K562 (cell line): ENCODE results near the gene RUNX1. TPM values are rescaled to one million over a fixed set of nuclear protein-coding genes. Genes with fewer than 3 reads are reported as not detected.

Experiments
- ARID1B ChIP-seq: fragments of 450-650 bp; IDR thresholded peaks from 2 replicates; pipeline ENCODE4 v1.6.1; 2016; ENCODE audit warnings: antibody characterized with exemption, mild to moderate bottlenecking, inconsistent platforms
- ASH1L ChIP-seq: fragments of 450-650 bp; IDR thresholded peaks from 2 replicates; pipeline ENCODE4 v1.6.1; 2018; ENCODE audit warnings: borderline replicate concordance, mild to moderate bottlenecking, low read depth; ENCODE audit not compliant: partially characterized antibody
- C11orf30 ChIP-seq: fragments of 450-650 bp; IDR thresholded peaks from 2 replicates; pipeline ENCODE4 v1.6.1; 2016; ENCODE audit warnings: low read depth, mild to moderate bottlenecking
- CHD4 ChIP-seq: fragments of 200-600 bp; sonication (generic); IDR thresholded peaks from 3 replicates; pipeline ENCODE4 v1.6.1; 2012; ENCODE audit warnings: low read depth, mild to moderate bottlenecking, mixed read lengths, low read length, inconsistent platforms; ENCODE audit not compliant: insufficient read depth, insufficient replicate concordance, poor library complexity, severe bottlenecking
- DACH1 ChIP-seq: fragments of 450-650 bp; IDR thresholded peaks from 2 replicates; pipeline ENCODE4 v1.6.1; 2018; ENCODE audit not compliant: partially characterized antibody
- L3MBTL2 ChIP-seq: fragments of 450-650 bp; IDR thresholded peaks from 2 replicates; pipeline ENCODE4 v1.6.1; 2016; ENCODE audit warnings: mild to moderate bottlenecking, moderate library complexity
- MAFG ChIP-seq: fragments of 450-650 bp; conservative IDR thresholded peaks from 2 replicates; pipeline ENCODE4 v1.6.1; 2016; ENCODE audit warnings: missing genetic modification characterization, missing compliant biosample characterization
- MEIS2 ChIP-seq: fragments of 450-650 bp; IDR thresholded peaks from 2 replicates; pipeline ENCODE4 v1.6.1; 2014; ENCODE audit warnings: mild to moderate bottlenecking; ENCODE audit not compliant: partially characterized antibody
- MTA1 ChIP-seq: fragments of 450-650 bp; IDR thresholded peaks from 2 replicates; pipeline ENCODE4 v1.6.1; 2017; ENCODE audit warnings: borderline replicate concordance
- NFE2 ChIP-seq: IDR thresholded peaks from 2 replicates; pipeline ENCODE4 v1.6.1; 2014; ENCODE audit warnings: antibody characterized with exemption, low read depth
- PTTG1 ChIP-seq: fragments of 450-650 bp; IDR thresholded peaks from 2 replicates; pipeline ENCODE4 v1.6.1; 2016; ENCODE audit warnings: low read depth, mild to moderate bottlenecking, missing genetic modification characterization, missing compliant biosample characterization
- SMARCC2 ChIP-seq: fragments of 450-650 bp; IDR thresholded peaks from 2 replicates; pipeline ENCODE4 v1.6.1; 2017; ENCODE audit warnings: antibody characterized with exemption, moderate library complexity, mild to moderate bottlenecking, low read depth
- SNIP1 ChIP-seq: fragments of 450-650 bp; IDR thresholded peaks from 2 replicates; pipeline ENCODE4 v1.7.1; 2017; ENCODE audit warnings: low read depth, mild to moderate bottlenecking
- ZNF699 ChIP-seq: fragments of 250-450 bp; sonication (Bioruptor Pico); IDR thresholded peaks from 2 replicates; pipeline ENCODE4 v1.8.0; 2021; ENCODE audit warnings: mild to moderate bottlenecking, moderate library complexity; ENCODE audit not compliant: insufficient replicate concordance
- ZZZ3 ChIP-seq: fragments of 450-650 bp; IDR thresholded peaks from 2 replicates; pipeline ENCODE4 v1.6.1; 2016; ENCODE audit warnings: antibody characterized with exemption, mild to moderate bottlenecking, moderate library complexity
- polyA plus RNA-seq, 8 experiments: library from polyadenylated mRNA; depleted of rRNA in 4 of 8; stranded (reverse) in 5 of 8; unstranded in 3 of 8; fragments of >200 nt; fragmentation: Nextera tagmentation in 2 of 8; fragmentation: Illumina TruSeq in 1 of 8; extraction: Ambion mirVana in 2 of 8; extraction: Trizol in 1 of 8; gene quantifications; 2 replicates each; pipeline versions ENCODE4 v1.2.1 to v1.2.3, GENCODE V29; 2011 to 2014; ENCODE audit warnings: inconsistent platforms in 1 of 8, missing spikeins in 1 of 8
- total RNA-seq, 7 experiments: library from RNA; depleted of rRNA in 6 of 7; stranded (reverse); fragments of >200 nt in 6 of 7; fragmentation: Illumina TruSeq in 2 of 7; extraction: Trizol in 2 of 7; gene quantifications; 2 replicates each; pipeline versions ENCODE4 v1.2.1 to v1.2.3, GENCODE V29; 2011 to 2021; ENCODE audit warnings: low replicate concordance in 1 of 7
- TF ChIP-seq, protein P1 (sequence below): IDR thresholded peaks from 2 replicates; pipeline ENCODE4 v1.6.1; 2016; ENCODE audit warnings: missing genetic modification characterization, missing compliant biosample characterization
- TF ChIP-seq, protein P2 (sequence below): fragments of 250-450 bp; sonication (Bioruptor Pico); IDR thresholded peaks from 2 replicates; pipeline ENCODE4 v1.8.0; 2022; ENCODE audit warnings: moderate library complexity, mild to moderate bottlenecking, inconsistent platforms
- TF ChIP-seq, protein P3 (sequence below): fragments of 450-650 bp; formaldehyde crosslinking; conservative IDR thresholded peaks from 2 replicates; pipeline ENCODE4 v1.4.0; 2022; ENCODE audit warnings: mild to moderate bottlenecking, missing genetic modification characterization
- TF ChIP-seq, protein P4 (sequence below): fragments of 450-650 bp; IDR thresholded peaks from 2 replicates; pipeline ENCODE4 v1.6.1; 2017; ENCODE audit warnings: antibody characterized with exemption, mild to moderate bottlenecking
- TF ChIP-seq, protein P5 (sequence below): fragments of 450-650 bp; formaldehyde crosslinking; IDR thresholded peaks from 2 replicates; pipeline ENCODE4 v1.4.0; 2022; ENCODE audit warnings: mild to moderate bottlenecking, moderate library complexity

Gene RUNX1
- total and polyA plus RNA-seq, 9 of the 15 experiments (the other 6 are each of a cell fraction or from before 2014, with no cell fraction given) = 2.2 to 68.6 (median 17.8) TPM

DNA sequence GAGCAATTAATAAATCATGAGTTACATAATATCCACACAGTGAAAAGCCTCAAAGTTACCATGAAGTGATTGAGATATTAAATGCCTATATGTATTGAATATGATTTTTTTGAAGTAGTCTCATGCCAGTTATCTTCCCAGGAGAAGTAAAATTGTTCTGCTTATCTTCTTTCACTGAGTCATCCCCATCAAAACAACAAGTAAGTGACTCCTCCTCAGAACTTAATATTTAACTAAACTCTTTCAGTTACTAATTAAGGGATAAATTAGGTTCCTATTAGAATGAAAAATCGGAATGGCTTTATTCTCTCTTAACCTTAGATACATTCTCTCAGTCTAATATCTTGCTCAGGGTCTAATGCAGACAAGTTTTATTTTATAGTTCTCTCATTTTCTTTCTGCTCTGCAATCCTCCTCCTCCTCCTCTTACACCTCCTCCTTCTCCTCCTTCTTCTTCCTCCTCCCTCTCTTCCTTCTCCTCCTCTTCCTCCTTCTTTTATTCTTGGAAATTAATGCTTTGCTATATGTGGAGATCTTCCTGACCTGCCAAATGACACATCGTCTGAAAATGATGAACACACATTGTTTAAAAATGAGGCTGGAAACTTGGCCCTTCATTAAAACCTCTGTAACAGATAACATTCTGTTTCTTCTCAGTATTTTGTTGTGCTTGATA is 110.9 kb downstream of the RUNX1 start (continued):
- TF ChIP-seq SMARCC2 (peak; percentile 65), ARID1B (peak; percentile 77), C11orf30 (peak; percentile 60), MEIS2 (peak; percentile 14), MAFG (tag) (peak; percentile 68), ZZZ3 (no peak), L3MBTL2 (no peak), MTA1 (peak; percentile 43; the same call in 1 of the 2 replicates), DACH1 (peak; percentile 65), SNIP1 (no peak), ASH1L (no peak), NFE2 (peak; percentile 80), PTTG1 (tag) (no peak), CHD4 (no peak), ZNF699 (no peak)
- TF ChIP-seq, protein P1, sequence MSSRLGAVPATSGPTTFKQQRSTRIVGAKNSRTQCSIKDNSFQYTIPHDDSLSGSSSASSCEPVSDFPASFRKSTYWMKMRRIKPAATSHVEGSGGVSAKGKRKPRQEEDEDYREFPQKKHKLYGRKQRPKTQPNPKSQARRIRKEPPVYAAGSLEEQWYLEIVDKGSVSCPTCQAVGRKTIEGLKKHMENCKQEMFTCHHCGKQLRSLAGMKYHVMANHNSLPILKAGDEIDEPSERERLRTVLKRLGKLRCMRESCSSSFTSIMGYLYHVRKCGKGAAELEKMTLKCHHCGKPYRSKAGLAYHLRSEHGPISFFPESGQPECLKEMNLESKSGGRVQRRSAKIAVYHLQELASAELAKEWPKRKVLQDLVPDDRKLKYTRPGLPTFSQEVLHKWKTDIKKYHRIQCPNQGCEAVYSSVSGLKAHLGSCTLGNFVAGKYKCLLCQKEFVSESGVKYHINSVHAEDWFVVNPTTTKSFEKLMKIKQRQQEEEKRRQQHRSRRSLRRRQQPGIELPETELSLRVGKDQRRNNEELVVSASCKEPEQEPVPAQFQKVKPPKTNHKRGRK (tag) = peak; percentile 90
- TF ChIP-seq, protein P2, sequence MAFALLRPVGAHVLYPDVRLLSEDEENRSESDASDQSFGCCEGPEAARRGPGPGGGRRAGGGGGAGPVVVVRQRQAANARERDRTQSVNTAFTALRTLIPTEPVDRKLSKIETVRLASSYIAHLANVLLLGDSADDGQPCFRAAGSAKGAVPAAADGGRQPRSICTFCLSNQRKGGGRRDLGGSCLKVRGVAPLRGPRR (CRISPR knock-in tag) = no peak
- TF ChIP-seq, protein P3, sequence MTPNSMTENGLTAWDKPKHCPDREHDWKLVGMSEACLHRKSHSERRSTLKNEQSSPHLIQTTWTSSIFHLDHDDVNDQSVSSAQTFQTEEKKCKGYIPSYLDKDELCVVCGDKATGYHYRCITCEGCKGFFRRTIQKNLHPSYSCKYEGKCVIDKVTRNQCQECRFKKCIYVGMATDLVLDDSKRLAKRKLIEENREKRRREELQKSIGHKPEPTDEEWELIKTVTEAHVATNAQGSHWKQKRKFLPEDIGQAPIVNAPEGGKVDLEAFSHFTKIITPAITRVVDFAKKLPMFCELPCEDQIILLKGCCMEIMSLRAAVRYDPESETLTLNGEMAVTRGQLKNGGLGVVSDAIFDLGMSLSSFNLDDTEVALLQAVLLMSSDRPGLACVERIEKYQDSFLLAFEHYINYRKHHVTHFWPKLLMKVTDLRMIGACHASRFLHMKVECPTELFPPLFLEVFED = 0 out of 2 replicates have a peak, but pooled peaks have one; percentile 44
- TF ChIP-seq, protein P4, sequence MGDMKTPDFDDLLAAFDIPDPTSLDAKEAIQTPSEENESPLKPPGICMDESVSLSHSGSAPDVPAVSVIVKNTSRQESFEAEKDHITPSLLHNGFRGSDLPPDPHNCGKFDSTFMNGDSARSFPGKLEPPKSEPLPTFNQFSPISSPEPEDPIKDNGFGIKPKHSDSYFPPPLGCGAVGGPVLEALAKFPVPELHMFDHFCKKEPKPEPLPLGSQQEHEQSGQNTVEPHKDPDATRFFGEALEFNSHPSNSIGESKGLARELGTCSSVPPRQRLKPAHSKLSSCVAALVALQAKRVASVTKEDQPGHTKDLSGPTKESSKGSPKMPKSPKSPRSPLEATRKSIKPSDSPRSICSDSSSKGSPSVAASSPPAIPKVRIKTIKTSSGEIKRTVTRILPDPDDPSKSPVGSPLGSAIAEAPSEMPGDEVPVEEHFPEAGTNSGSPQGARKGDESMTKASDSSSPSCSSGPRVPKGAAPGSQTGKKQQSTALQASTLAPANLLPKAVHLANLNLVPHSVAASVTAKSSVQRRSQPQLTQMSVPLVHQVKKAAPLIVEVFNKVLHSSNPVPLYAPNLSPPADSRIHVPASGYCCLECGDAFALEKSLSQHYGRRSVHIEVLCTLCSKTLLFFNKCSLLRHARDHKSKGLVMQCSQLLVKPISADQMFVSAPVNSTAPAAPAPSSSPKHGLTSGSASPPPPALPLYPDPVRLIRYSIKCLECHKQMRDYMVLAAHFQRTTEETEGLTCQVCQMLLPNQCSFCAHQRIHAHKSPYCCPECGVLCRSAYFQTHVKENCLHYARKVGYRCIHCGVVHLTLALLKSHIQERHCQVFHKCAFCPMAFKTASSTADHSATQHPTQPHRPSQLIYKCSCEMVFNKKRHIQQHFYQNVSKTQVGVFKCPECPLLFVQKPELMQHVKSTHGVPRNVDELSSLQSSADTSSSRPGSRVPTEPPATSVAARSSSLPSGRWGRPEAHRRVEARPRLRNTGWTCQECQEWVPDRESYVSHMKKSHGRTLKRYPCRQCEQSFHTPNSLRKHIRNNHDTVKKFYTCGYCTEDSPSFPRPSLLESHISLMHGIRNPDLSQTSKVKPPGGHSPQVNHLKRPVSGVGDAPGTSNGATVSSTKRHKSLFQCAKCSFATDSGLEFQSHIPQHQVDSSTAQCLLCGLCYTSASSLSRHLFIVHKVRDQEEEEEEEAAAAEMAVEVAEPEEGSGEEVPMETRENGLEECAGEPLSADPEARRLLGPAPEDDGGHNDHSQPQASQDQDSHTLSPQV = 0 out of 2 replicates have a peak, but pooled peaks have one; percentile 31
- TF ChIP-seq, protein P5, sequence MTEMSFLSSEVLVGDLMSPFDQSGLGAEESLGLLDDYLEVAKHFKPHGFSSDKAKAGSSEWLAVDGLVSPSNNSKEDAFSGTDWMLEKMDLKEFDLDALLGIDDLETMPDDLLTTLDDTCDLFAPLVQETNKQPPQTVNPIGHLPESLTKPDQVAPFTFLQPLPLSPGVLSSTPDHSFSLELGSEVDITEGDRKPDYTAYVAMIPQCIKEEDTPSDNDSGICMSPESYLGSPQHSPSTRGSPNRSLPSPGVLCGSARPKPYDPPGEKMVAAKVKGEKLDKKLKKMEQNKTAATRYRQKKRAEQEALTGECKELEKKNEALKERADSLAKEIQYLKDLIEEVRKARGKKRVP = 0 out of 2 replicates have a peak, but pooled peaks have one; percentile 26
